Endothelial cell of umbilical vein (primary cell): ENCODE data around the gene SATB1. TPM values are rescaled to one million over a fixed set of nuclear protein-coding genes. Genes with fewer than 3 reads are reported as not detected.

Experiments used
- BruUV-seq: library from RNA; stranded (reverse); fragments of 400-500 nt; replicated peaks from 2 replicates; lab custom pipeline; 2021; lab: Mats Ljungman, UMichigan
- CTCF ChIA-PET: fragments of 300-600, 350-600 bp; sonication (Branson Sonifier 250); formaldehyde crosslinking; loops from one replicate; lab custom pipeline; 2021; ENCODE audit warnings: antibody characterized with exemption, inconsistent platforms; lab: Charles Lee
- POLR2A ChIA-PET: fragments of 300-600, 350-600 bp; sonication (Branson Sonifier 250); formaldehyde crosslinking; loops from one replicate; lab custom pipeline; 2021; ENCODE audit warnings: antibody characterized with exemption, inconsistent platforms; lab: Charles Lee
- DNase-seq: peaks from one replicate; pipeline ENCODE4 v3.0.0-alpha.2; 2011; ENCODE audit warnings: low read depth, low spot score
- FAIRE-seq: peaks from 2 replicates; lab custom pipeline; 2011; peaks lifted over from hg19 to GRCh38; lab: Jason Lieb, UNC
- H2AFZ ChIP-seq: 2 replicates; pipeline ENCODE4 v1.6.0; 2012; ENCODE audit warnings: low read depth, low read length, control low read depth, inconsistent platforms
- H3K27ac ChIP-seq: 2 replicates; pipeline ENCODE4 v1.5.1; 2011; ENCODE audit warnings: low read depth, mild to moderate bottlenecking, control low read depth, low read length, moderate library complexity; ENCODE audit not compliant: insufficient read depth
- H3K27me3 ChIP-seq, 2 experiments: 2 replicates each; pipeline versions ENCODE4 v1.6.0 to v1.6.1; 2011; ENCODE audit warnings: low read length in 2 of 2, mixed read lengths in 1 of 2; ENCODE audit not compliant: control insufficient read depth in 2 of 2, insufficient read depth in 2 of 2
- H3K36me3 ChIP-seq, 2 experiments: 2 replicates in 1 of 2; 3 replicates in 1 of 2; pipeline ENCODE4 v1.5.1; 2011; ENCODE audit warnings: low read length in 2 of 2, mild to moderate bottlenecking in 1 of 2, moderate library complexity in 1 of 2; ENCODE audit not compliant: control insufficient read depth in 2 of 2, insufficient read depth in 2 of 2; ENCODE audit errors: extremely low read depth in 1 of 2
- H3K4me1 ChIP-seq: 3 replicates; pipeline ENCODE4 v1.5.1; 2011; ENCODE audit warnings: mild to moderate bottlenecking, low read length; ENCODE audit not compliant: control insufficient read depth, insufficient read depth; ENCODE audit errors: extremely low read depth
- H3K4me2 ChIP-seq: 2 replicates; pipeline ENCODE4 v1.6.1; 2011; ENCODE audit warnings: low read length, control low read depth, mixed read lengths; ENCODE audit not compliant: insufficient read depth
- H3K4me3 ChIP-seq, 3 experiments: fragments of 200-600 bp in 1 of 3; sonication (generic), shearing (Covaris generic) in 1 of 3; replicated peaks in 1 of 3; 2 replicates each; pipeline ENCODE4 v1.5.1; 2011 to 2016; ENCODE audit warnings: control low read depth in 3 of 3, low read length in 3 of 3, mild to moderate bottlenecking in 2 of 3, inconsistent platforms in 1 of 3, low read depth in 1 of 3, moderate library complexity in 1 of 3; ENCODE audit not compliant: insufficient read depth in 1 of 3
- H3K79me2 ChIP-seq: 2 replicates; pipeline ENCODE4 v1.6.0; 2012; ENCODE audit warnings: low read length, inconsistent platforms; ENCODE audit not compliant: control insufficient read depth, insufficient read depth
- H3K9ac ChIP-seq: replicated peaks from 2 replicates; pipeline ENCODE3; 2011; ENCODE audit warnings: low read length, control low read depth; ENCODE audit not compliant: insufficient read depth; ENCODE audit errors: extremely low read depth
- H3K9me1 ChIP-seq: replicated peaks from 3 replicates; pipeline ENCODE4 v1.6.0; 2011; ENCODE audit warnings: mild to moderate bottlenecking, low read length; ENCODE audit not compliant: control insufficient read depth, insufficient read depth; ENCODE audit errors: extremely low read depth
- H3K9me3 ChIP-seq: replicated peaks from 2 replicates; pipeline ENCODE4 v1.5.1; 2012; ENCODE audit warnings: low read length, inconsistent platforms; ENCODE audit not compliant: control insufficient read depth, insufficient read depth
- H4K20me1 ChIP-seq: replicated peaks from 2 replicates; pipeline ENCODE3; 2011; ENCODE audit warnings: mild to moderate bottlenecking, low read length; ENCODE audit not compliant: control insufficient read depth, insufficient read depth; ENCODE audit errors: extremely low read depth
- EZH2 ChIP-seq: IDR thresholded peaks from 2 replicates; pipeline ENCODE4 v1.6.1; 2012; ENCODE audit warnings: borderline replicate concordance, low read depth, mild to moderate bottlenecking, moderate library complexity, low read length, inconsistent platforms; ENCODE audit not compliant: severe bottlenecking
- FOS ChIP-seq: IDR thresholded peaks from 2 replicates; pipeline ENCODE4 v1.6.1; 2011; ENCODE audit warnings: mild to moderate bottlenecking, low read length, moderate library complexity, borderline replicate concordance; ENCODE audit not compliant: insufficient read depth
- JUN ChIP-seq: IDR thresholded peaks from 2 replicates; pipeline ENCODE4 v1.6.1; 2011; ENCODE audit warnings: borderline replicate concordance, low read depth; ENCODE audit not compliant: insufficient read length, insufficient read depth
- POLR2AphosphoS5 ChIP-seq: IDR thresholded peaks from 2 replicates; pipeline ENCODE4 v1.6.1; 2012; ENCODE audit warnings: low read depth, mild to moderate bottlenecking, control low read depth, low read length, moderate library complexity; ENCODE audit not compliant: insufficient read depth
- dilution Hi-C: fragments of 300-500 bp; cut with MboI; formaldehyde crosslinking; loops from one replicate; pipeline ENCODE4 v1.15.0; 2019; ENCODE audit warnings: low sequenced_read_pairs; ENCODE audit not compliant: extremely low pct_ligation_motif_present
- intact Hi-C: fragments of 100-400 bp; cut with micrococcal nuclease; formaldehyde crosslinking; loops from one replicate; pipeline ENCODE4 v1.10.0; 2022
- polyA plus RNA-seq, 4 experiments: library from polyadenylated mRNA; depleted of rRNA in 3 of 4; stranded (reverse) in 3 of 4; unstranded in 1 of 4; fragments of >200 nt; gene quantifications; 2 replicates each; pipeline versions ENCODE4 v1.2.1 to v1.2.3, GENCODE V29; 2011 to 2012; ENCODE audit warnings: missing spikeins in 1 of 4
- total RNA-seq: library from RNA; stranded (reverse); gene quantifications from 2 replicates; pipeline ENCODE4 v1.2.3, GENCODE V29; 2021
- TF ChIP-seq, protein P1 (sequence below): IDR thresholded peaks from 2 replicates; pipeline ENCODE4 v1.6.1; 2011; ENCODE audit not compliant: insufficient read depth, insufficient read length
- TF ChIP-seq, protein P2 (sequence below), 2 donors: IDR thresholded peaks; 1 replicate in 1 of 2; 2 replicates in 1 of 2; pipeline ENCODE4 v1.5.1; 2011; ENCODE audit warnings: low read length in 2 of 2, mild to moderate bottlenecking in 2 of 2, moderate library complexity in 2 of 2, control low read depth in 1 of 2, inconsistent platforms in 1 of 2, low read depth in 1 of 2; ENCODE audit not compliant: insufficient read depth in 1 of 2; ENCODE audit errors: extremely low read depth in 1 of 2

Gene SATB1
- total and polyA plus RNA-seq, 2 donors (not counting 3 experiments of a cell fraction or from before 2014, with no cell fraction given) = 3.9 to 6.2 TPM

DNA sequence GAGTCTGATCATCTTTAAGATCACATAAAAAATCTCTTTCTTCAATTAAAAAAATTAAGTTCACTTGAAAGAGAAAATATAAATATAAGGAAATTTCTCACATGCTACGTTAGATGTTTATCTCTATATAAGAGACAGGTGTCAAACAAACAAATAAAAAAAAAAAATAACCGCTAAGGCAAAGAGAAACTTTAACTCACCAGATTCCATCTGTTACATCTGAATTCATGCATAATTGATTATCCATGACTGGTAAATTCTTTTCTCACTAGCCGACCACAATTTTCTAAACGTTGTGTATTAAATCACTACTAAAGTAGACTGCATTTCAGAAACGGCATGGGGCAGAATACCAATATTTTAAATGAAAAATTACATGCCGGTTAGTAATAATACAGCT lies 9.6 kb upstream of the SATB1 start:
- H3K36me3 ChIP-seq = no peaks in the 10 kb centered on the region
- H3K79me2 ChIP-seq = no peaks in the 10 kb centered on the region
- no TSS peak for BruUV-seq
- H4K20me1 ChIP-seq = no peaks in the 10 kb centered on the region
- dilution Hi-C loops = no loop called here
- FAIRE-seq (no peak), DNase-seq (no peak)
- no peaks in the 10 kb centered on the region for H3K9me3 ChIP-seq
- H3K4me2 ChIP-seq = no peak overlapping the region
- TF ChIP-seq POLR2AphosphoS5 = no peak
- TF ChIP-seq, protein P1, sequence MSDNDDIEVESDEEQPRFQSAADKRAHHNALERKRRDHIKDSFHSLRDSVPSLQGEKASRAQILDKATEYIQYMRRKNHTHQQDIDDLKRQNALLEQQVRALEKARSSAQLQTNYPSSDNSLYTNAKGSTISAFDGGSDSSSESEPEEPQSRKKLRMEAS = no peak
- no peak for TF ChIP-seq FOS
- no peak for TF ChIP-seq JUN
- no peak for TF ChIP-seq EZH2
- TF ChIP-seq, protein P2, sequence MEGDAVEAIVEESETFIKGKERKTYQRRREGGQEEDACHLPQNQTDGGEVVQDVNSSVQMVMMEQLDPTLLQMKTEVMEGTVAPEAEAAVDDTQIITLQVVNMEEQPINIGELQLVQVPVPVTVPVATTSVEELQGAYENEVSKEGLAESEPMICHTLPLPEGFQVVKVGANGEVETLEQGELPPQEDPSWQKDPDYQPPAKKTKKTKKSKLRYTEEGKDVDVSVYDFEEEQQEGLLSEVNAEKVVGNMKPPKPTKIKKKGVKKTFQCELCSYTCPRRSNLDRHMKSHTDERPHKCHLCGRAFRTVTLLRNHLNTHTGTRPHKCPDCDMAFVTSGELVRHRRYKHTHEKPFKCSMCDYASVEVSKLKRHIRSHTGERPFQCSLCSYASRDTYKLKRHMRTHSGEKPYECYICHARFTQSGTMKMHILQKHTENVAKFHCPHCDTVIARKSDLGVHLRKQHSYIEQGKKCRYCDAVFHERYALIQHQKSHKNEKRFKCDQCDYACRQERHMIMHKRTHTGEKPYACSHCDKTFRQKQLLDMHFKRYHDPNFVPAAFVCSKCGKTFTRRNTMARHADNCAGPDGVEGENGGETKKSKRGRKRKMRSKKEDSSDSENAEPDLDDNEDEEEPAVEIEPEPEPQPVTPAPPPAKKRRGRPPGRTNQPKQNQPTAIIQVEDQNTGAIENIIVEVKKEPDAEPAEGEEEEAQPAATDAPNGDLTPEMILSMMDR (IDR thresholded peaks at IDR 0.05; ENCODE audit: extremely low read depth in 1 of 2, insufficient read depth in 1 of 2, low read depth in 1 of 2, low read length in 2 of 2) = no peak
- no peaks in the 10 kb centered on the region for H3K4me1 ChIP-seq
- no peak overlapping the region for H3K9ac ChIP-seq
- intact Hi-C loops = no loop called here
- no peak overlapping the region for H2AFZ ChIP-seq
- ChIA-PET POLR2A (no interaction called here), CTCF (no interaction called here)
- H3K27ac ChIP-seq = no peak overlapping the region
- no peak overlapping the region for H3K4me3 ChIP-seq
- H3K27me3 ChIP-seq = peaks cover 0 to 8% of the 10 kb centered on the region in 2 experiments
- H3K9me1 ChIP-seq = no peaks in the 10 kb centered on the region
